Spleen (tissue), 7 donors: Measurements from ENCODE around the gene SUCO.

ENCODE experiments used
- CTCF ChIP-seq, 11 experiments: fragments of 200-600 bp in 7 of 11; fragments of 450-650 bp in 4 of 11; sonication (generic) in 4 of 11; IDR thresholded peaks in 8 of 11; conservative IDR thresholded peaks in 3 of 11; 1 replicate in 7 of 11; 2 replicates in 4 of 11; pipeline versions ENCODE4 v1.4.0 to v1.8.0; 2016 to 2021; ENCODE audit warnings: antibody characterized with exemption in 11 of 11, inconsistent platforms in 4 of 11, mild to moderate bottlenecking in 1 of 11
- POLR2A ChIP-seq, 3 donors: fragments of 450-650 bp; IDR thresholded peaks; one replicate each; pipeline ENCODE4 v1.5.1; 2017; ENCODE audit warnings: antibody characterized with exemption in 3 of 3, mild to moderate bottlenecking in 1 of 3
- POLR2AphosphoS5 ChIP-seq, 3 donors: sonication (generic); formaldehyde crosslinking; IDR thresholded peaks; one replicate each; pipeline ENCODE4 v1.5.1; 2017; ENCODE audit warnings: antibody characterized with exemption in 3 of 3
- donor health status: DM: no; HTN: no; CAD: no; lungs with moderate emphysema.
- donor health status: DM: no; HTN: no; CAD: no.
- donor health status: DM: no; HTN: no; CAD: no.

- TF ChIP-seq POLR2A (IDR thresholded peaks at IDR 0.05) (no peak), POLR2AphosphoS5 (IDR thresholded peaks at IDR 0.05) (no peak), CTCF (IDR thresholded peaks at IDR 0.05 in 8 of 11, conservative IDR thresholded peaks at IDR 0.05 in 3 of 11) (no peak)
Observed at GRCh38 chr1:172492421-172492820, 40.5 kb upstream of the SUCO start.
